HG02852 (cell line): Measurements from ENCODE around the gene SLC41A1.
"Not testable (repeated sequence)": the region's sequence is repeated elsewhere in the genome, so short reads cannot be mapped to it uniquely, and the experiment has no call there.

Source experiments
- ATAC-seq: cut with Tn5 transposase; IDR thresholded peaks from one replicate; pipeline ENCODE4 v1.9.1; 2021; ENCODE audit warnings: mild to moderate bottlenecking, moderate library complexity; ENCODE audit not compliant: unreplicated experiment

The SLC41A1 gene

DNA sequence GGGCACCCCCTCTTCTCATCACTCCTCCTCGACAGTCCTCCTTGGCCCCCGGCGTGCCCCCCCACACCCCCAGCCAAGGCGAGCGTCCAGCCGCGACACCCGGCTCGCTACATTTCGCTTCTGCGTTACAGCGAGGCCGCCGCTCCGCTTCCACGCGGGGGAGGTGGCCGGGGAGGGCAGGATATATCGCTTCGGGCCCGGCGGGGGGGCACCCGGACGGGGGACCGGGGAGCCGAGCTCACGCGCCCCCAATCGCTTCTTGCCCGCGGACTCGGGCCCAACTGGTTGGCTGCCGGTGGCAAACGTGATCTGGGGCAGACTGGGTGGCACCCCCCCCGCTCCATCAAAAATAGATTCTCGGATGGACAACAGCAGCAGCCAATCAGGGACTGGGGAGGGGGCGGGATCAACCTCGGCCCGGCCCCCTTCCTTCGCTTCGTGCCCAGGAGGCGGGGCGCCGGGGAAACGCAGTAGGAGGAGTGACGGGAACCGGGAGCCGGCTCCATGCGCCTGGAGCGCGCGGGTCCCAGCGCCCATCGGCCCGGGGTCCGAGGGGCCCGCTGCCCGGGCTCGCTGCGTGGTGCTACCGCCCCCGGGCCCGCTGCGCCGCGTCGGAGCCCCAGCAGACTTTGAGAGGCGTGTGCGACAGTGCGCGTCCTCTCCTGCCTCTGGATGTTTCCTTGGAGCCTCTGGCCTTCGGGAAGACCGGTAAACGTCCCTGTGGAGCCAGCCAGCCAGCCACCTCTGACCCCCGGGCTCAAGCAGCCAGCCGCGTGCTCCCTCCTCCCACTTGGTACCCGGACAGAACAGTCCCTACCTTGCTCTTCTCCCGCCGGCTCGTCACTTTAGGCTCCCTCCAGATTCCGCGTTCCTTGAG, at the start of gene SLC41A1:
Gene SLC41A1 (minus strand): TSS at position 321 of the 877 bp plus-strand sequence. CDS start 2,757 bp downstream, outside the sequence.
- peak; percentile 92 for ATAC-seq

DNA sequence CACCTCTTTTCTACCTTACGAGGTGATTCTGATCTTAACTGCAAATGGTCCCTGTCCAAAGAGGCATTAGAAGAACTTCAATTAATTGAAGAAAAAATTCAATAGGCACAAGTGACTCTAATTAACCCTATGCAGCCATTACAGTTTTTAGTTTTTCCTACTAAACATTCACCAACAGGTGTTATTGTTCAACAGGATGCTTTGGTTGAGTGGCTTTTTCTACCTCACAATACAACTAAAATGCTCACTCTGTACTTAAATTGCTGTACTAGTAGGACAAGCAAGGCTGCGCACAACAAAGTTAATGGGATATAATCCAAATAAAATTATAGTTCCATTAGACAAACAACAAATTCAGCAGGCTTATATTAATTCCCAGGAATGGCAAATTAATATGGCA, 48.5 kb upstream of the SLC41A1 start:
- no peak for ATAC-seq

GRCh38 chr1:205858141-205858961, 45.4 kb upstream of the SLC41A1 start:
- ATAC-seq, result no peak

DNA sequence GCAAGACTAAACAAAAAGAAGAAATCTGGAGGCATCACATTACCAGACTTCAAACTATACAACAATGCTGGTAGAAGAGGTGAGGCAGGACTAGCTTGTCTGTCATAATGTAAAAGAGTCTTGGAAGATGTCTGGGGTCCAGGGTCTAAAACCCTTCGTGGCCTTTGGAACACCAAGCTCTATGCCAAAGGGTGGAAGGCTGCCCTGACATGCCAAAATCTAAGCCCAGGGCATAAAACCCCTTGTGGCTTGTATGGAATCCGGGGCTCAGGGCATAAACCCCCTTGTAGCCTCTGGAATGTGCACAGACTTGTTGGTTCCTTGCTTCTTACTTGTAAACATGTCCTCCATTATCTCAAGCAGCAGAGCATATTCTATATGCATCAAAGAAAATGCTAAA, 44.5 kb upstream of the SLC41A1 start:
- ATAC-seq, result not testable (repeated sequence)

DNA sequence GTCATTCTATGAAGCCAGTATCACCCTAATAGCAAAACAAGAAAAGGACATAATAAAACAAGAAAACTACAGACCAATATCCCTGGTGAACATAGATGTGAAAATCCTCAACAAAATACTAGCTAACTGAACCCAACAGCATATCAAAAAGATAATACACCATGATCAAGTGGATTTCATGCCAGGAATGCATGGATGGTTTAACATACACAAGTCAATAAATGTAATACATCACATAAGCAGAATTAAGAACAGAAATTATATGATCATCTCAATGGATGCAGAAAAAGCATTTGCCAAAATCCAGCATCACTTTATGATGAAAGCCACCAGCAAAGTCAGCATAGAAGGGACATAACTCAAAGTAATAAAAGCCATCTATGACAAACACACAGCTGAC, 43.4 kb upstream of the SLC41A1 start:
- no peak for ATAC-seq

DNA sequence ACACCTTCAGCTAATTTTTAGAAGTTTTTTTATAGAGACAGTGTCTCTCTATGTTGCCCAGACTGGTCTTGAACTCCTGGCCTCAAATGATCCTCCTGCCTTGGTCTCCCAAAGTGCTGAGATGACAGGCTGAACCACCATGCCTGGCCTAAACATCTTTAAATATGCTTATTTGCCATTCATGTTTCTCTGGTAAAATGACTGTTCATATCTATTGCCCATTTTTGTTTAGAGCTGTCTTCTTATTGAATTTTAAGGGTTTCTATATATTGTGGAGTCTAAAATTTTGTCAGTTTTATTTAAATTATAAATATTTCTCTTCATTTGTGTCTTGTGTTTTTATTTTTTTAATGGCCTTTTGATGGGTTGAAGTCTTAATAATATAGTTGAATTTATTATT, 40.0 kb upstream of the SLC41A1 start:
- no peak for ATAC-seq

- no peak for ATAC-seq
Measured at GRCh38 chr1:205851993-205852392, 39.0 kb upstream of the SLC41A1 start.

- peak; percentile 99 for ATAC-seq
Measured at GRCh38 chr1:205849619-205850355, 36.8 kb upstream of the SLC41A1 start, which contains the start of gene PM20D1. Gene PM20D1, minus strand, starts transcription at chr1:205850132. Its CDS starts 60 bp downstream, at chr1:205850072.

- ATAC-seq, result no peak
Measured at GRCh38 chr1:205843036-205843859, 30.2 kb upstream of the SLC41A1 start.

- ATAC-seq, result no peak
Measured at GRCh38 chr1:205842229-205842628, 29.2 kb upstream of the SLC41A1 start.

DNA sequence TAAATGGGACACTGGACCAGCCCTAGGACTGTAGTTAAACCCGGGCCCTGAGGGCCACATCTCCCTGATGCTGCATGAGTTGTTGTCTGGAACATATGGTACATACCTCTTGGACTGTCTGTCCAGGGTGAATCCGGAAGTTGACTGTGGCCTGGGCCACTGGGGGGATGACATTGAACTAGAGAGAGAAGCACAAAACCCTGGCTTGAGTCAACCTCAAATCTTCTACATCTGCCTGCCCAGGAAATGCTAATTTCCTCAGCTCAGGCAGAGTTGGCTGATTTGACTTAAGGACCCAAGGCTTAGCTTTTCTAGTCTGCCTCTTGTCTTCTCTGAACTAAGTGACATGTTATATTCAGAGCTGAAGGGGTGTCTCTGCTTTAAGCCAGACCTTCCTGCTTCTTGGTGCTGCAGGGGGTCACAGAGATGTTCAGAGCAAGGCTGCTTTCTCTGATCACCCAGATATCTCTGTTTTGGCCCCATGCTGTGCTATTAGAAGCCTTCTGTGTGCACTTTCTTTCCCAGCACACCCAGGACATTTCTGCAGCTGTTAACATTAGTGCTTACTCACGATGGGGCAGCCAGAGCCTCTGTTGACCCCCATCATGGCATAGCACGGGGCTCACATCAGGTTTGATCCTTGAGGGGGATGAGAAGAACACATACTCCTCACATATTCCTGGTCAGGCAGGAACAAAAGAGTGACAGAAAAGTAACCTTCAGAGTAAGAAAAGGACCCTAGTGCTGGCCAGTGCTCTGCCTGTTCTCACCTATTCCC, 27.3 kb upstream of the SLC41A1 start:
- ATAC-seq, result no peak

DNA sequence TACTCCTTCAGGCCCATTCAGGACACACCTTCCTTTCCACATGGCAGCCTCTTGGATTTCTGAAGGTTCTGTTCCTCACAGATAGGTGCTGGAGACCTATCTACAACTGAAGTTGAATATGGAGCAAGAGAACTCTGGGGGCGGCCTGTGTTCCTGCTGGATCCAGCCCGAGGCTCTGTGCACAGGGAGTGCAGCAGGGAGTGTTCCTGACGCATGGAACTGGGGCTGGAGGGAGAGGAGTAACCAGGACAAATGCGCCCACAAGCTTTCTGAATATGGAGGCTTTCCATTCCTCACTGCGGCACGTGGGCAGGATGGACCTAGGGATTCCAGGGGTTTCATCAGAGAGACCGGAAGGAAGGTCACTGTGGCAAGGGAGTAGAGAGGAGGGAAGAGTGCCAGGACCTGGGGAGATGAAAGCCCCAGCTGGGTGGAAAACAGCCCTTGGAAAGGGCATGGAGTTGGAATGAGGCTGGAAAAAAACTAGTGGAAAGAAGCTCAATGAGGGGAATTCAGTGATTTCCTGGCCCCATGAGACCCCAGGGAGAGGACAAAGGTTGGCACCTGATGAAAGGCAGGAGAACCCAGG, 24.5 kb upstream of the SLC41A1 start:
- no peak for ATAC-seq

DNA sequence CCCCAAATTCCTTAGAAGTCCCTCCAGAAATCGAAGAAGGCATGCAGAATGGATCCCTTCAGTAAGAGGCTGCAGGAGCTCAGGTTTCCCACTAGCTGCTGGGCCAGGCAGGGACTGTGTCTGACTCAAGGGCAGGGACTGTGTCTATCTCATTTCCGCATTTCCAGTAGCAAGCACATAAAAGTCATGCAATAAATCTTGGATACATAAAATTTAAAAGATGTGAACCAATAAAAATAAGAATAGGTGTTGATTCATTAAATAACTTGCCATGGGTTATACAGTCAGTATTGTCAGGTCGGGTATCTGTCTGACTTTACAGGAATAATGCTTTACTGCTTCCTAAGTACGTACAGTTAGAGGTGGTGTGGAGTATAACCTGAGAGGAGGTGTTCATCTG, 21.8 kb upstream of the SLC41A1 start:
- no peak for ATAC-seq

- ATAC-seq, result no peak
Measured at GRCh38 chr1:205832326-205832751, 19.3 kb upstream of the SLC41A1 start.

- no peak for ATAC-seq
Measured at GRCh38 chr1:205827623-205828022, 14.6 kb upstream of the SLC41A1 start.

- no peak for ATAC-seq
Measured at GRCh38 chr1:205826995-205827394, 14.0 kb upstream of the SLC41A1 start.

DNA sequence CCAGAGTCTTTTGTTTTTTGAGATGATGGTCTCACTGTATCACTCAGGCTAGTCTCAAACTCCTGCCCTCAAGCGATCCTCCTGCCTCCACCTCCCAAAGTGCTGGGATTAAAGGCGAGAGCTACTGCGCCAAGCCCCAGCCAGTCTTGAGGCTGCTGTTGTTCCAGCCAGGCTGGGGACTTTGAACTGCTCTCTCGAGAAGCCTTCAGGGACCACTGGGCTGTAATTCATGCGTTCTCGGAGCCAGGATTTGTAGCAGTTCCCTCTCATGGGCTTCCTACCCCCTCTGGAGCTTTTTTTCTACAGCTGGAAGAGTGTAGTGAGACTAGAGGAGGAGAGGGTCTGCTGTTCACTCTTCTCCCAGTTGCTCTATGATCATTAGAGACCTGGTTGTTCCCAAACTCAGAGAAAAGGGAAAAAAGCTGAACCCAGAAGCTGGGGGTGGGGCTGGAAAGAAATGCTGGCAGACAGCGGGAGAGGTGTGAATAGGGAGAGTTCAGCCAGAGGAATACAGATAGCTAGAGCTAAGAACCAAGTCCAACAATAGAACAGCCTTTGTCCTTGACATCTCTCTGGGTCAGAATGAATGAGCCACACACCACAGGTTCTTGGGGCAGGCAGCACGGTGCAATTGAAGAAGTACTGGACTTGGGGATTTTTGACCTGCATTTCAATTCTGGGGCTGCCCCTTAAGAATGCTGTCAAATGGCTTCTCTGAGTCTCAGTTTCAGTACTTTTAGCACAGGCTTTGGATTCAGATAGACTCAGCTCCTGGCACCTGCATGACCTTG, 13.2 kb upstream of the SLC41A1 start:
- ATAC-seq, result no peak

DNA sequence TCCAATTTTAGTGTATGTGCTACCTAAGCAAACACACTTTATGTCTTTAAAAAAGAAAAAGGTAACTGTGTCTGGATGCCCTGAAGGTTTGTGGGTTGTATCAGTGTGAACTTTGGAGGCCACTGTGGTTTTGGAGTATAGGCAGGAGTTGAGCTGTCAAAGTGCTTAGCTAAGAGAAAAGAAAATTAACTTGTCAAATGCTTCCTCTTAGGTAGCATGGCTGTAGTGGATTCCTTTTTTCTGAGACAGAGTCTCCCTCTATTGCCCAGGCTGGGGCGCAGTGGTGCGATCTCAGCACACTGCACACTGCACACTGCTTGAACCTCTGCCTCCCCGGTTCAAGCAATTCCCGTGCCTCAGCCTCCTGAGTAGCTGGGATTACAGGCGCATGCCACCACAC, 11.2 kb upstream of the SLC41A1 start:
- ATAC-seq, result no peak
